A204.1 (cell line): ENCODE data around the gene ITGB2.

Source experiments
- FAIRE-seq: peaks from 2 replicates; lab custom pipeline; 2012; peaks lifted over from hg19 to GRCh38; lab: Jason Lieb, UNC

ITGB2 gene

DNA sequence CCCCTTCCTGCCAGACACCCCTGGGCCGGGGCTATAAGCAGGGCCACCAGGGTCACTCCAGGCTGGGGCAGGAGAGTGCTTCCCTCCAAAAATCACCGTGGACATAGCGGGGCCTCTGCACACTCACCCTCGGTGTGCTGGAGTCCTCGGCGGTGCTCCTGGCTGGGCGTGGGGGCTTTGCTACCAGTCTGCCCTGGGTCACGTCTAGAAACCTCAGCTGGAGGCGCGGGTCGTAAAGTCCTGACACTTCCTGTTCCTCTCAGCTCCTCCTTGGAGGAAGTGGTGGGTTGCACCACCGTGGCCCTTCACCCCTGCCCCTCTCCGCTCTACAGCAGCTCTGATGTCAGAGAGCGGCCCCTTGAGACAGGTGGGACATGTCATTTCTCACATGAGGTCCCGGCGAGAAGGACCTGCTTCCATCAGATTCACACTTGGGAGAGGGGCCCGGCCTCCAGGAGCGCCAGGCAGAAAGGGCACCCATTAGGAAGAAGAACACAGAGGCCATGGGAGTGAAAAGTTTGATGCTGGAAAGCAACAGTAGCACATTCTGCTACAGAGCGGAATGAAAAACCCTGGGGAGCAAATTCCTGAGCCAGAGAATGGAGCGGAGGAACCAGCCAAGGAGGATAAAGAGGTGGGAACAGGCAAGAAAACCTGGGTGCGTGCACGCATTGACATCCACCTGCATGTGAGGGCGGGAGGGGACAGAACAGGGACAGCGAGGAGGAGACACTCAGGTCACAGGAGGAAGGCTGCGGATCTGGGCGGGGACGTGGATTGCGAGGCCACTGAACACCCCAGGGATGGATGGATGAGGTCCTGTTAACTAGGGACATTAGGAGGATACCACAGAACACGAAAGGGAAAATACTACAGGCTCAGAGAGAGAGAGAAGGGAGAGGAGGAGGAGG lies at the start of gene ITGB2:
ITGB2 (minus strand) TSS at position 206 of the 911 bp plus-strand sequence. CDS start 10,117 bp downstream, outside the sequence.
- no peak for FAIRE-seq

DNA sequence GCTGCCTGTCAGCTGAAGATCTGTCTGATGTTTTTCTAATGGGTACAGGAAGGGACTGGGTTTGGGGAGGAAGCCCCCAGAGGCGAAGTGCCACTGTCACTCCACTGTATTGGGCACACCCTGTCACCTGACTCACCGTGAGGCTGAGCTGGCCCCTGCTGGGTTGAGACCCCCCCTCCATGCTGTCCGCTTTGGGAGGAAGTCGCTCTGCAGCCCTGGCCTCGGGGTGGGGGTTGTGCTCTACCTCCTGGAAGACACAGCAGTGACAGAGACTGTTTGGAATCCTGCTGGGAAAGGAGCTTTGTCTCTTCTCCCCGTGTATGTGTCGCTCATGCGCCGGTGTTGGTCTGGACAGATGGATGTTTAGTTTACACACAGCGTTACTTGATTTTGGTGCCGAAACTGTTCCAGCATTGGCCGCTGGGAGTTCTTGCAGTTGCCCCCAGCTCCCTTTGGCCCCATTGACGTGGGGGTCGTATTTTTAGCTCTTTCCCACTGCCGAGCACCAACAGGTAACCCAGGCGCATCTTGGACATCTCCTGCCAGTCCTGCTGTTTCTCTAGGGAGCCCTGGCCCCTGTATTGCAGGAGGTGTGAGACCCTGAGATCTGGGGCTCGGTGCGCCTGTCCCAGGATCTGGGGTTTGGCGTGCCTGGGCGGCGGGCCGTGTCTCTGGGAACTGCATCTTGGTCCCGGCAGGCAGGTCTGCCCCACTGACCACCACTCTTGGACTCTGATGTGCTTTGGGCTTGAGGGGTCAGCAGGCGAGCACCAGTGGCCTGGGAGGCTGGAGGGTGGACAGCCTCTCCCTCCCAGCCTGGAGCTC lies 49.4 kb upstream of the ITGB2 start:
- FAIRE-seq: no peak

DNA sequence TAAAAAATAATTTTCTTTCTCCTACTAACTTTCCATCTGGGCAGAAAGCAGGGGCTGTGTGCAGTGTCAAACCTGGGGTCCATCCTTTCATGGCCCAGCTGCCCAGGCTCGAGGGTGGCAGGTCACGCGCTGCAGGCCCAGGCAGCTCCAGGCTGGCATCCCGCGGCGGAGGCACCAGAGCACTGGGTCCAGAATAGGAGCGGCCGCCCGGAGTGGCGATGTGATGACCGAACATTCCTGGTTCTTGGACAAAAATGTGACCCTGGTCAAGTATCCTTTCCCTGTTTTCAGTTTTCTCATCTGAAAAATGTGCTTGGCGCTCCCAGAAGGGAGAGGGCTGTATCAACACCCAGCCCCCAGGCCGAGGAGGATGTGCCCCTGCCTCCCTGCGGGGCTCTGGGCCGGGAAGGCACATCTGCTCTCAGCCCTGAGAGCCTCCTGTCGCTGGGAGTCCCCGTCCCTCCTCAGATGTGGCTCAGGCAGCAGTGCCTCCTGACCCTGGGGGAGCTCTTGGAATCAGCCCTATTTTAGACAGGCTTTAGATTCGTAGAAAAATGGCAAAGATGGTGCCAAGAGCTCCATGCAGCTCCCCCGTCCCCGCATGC lies 48.5 kb upstream of the ITGB2 start:
- no peak for FAIRE-seq

DNA sequence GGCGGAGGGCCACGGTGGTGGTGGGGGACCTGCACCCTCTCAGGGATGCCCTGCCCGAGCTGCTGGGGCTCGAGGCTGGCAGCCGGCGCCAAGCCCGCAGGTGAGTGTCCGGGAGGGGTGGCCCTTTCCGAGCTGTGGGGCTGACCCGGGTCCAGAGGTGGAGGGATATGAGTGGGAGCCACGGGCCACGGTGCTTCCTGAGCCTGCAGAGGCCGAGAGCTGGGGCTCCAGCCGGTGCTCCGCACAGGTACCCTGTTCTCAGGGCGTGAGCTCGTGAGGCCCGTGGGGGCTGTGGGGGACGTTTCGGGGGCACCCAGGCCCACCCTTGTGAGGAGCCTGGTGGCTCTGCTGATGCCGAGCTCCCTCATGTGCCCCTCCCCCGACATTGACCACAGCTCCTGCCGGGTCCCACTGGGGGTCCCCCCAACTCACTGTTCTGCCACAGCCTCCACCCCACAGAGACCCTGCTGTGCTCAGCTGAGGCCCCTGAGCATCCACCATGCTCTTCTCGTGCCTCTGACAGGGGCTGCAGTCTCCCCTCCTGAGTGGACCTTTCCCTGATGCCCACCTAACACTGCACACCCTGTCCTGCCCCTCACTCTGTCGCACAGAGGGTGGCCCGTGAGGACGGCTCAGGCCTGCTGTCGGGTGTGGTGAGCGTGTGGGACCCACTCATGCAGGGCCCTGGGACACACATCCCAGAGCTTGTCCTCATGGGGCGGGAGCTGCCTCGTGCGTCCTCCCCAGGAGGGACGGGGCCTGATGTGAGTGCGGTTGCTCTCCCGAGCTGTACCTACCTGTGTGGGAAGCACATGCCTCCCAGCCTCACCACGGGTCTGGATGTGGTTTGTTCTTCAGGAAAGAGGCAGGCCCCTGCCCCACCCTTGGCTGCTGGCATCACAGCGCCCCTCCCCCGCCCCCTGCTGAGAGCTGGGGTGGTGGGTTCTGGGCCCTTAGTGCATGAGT lies 46.7 kb upstream of the ITGB2 start:
- FAIRE-seq: no peak

- no peak for FAIRE-seq
These were observed 45.7 kb upstream of the ITGB2 start for GRCh38 chr21:44966135-44967081.

- no peak for FAIRE-seq
These were observed 44.7 kb upstream of the ITGB2 start for GRCh38 chr21:44965251-44966022.

GRCh38 chr21:44964381-44964780 lies 43.7 kb upstream of the ITGB2 start:
- no peak for FAIRE-seq

DNA sequence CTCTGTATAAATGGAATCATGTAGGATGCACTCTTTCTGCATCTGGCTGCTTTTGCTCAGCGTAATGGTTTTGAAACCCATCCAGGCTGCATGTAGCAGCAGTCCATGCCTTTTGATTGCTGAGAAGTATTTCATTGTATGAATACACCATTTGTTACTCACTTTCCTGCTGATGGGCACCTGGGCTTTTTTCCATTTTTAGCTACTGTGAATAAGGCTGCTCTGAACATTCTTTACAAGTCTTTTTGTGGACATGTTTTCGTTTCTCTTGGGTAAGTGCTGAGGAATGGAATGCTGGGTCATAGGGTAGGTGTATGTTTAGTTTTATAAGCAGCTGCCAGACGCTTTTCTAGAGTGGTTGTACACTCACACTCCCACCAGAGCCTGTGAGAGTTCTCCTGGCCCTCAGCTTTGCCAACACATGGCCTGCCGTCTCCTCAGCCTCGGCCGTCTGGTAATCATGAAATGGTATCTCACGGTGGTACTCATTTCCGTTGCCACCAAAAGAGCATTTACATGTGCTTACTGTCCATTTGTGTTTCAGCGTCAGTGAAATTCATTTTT lies 41.8 kb upstream of the ITGB2 start:
- FAIRE-seq: no peak

- peak; percentile 19 for FAIRE-seq
These were observed 39.7 kb upstream of the ITGB2 start for GRCh38 chr21:44960141-44961092.

GRCh38 chr21:44959376-44960091 lies 38.8 kb upstream of the ITGB2 start:
- no peak for FAIRE-seq

GRCh38 chr21:44958471-44959191 lies 37.9 kb upstream of the ITGB2 start:
- no peak for FAIRE-seq

GRCh38 chr21:44957901-44958451 lies 37.3 kb upstream of the ITGB2 start:
- no peak for FAIRE-seq

- no peak for FAIRE-seq
These were observed 36.5 kb upstream of the ITGB2 start for GRCh38 chr21:44957047-44957831.

GRCh38 chr21:44956356-44957046 lies 35.8 kb upstream of the ITGB2 start:
- no peak for FAIRE-seq

GRCh38 chr21:44955798-44956175 lies 35.1 kb upstream of the ITGB2 start:
- no peak for FAIRE-seq
